Activated T-helper 1 cell treated with anti-CD3 and anti-CD28 coated beads, Interleukin-2, amount 50 U/mL, for 16 hours (primary cell): ENCODE data around the gene CCT6A.
A peak's percentile ranks its signal among the peaks of the same experiment; 100 is the strongest.
"Not testable (repeated sequence)": the region's sequence is repeated elsewhere in the genome, so short reads cannot be mapped to it uniquely, and the experiment has no call there.

Experiments used
- DNase-seq, 2 donors: peaks; one replicate each; pipeline ENCODE4 v3.0.0-alpha.2; 2020; ENCODE audit warnings: low read depth in 1 of 2, low spot score in 1 of 2

The CCT6A gene

GRCh38 chr7:56051053-56051338 is 569 bp upstream of the CCT6A start:
- DNase-seq: no peak

GRCh38 chr7:56053379-56053778 is 1.8 kb downstream of the CCT6A start:
- DNase-seq: no peak

- no peak for DNase-seq
Measured at GRCh38 chr7:56053993-56054392, 2.4 kb downstream of the CCT6A start.

- DNase-seq: no peak
Measured at GRCh38 chr7:56062382-56062781, 10.8 kb downstream of the CCT6A start.

GRCh38 chr7:56063500-56063881 is 11.9 kb downstream of the CCT6A start:
- DNase-seq: no peak

GRCh38 chr7:56063882-56064625 is 12.5 kb downstream of the CCT6A start, which contains the start of gene SUMF2:
Gene SUMF2, plus strand, starts transcription at chr7:56064286. Its CDS starts 26 bp downstream, at chr7:56064312.
- DNase-seq: peak; percentile 76 to 85

- DNase-seq: not testable (repeated sequence)
Measured at GRCh38 chr7:56066376-56066775, 14.8 kb downstream of the CCT6A start.

GRCh38 chr7:56074371-56074791 is 22.8 kb downstream of the CCT6A start:
- peak; percentile 32 to 47 for DNase-seq

GRCh38 chr7:56077681-56078080 is 26.1 kb downstream of the CCT6A start:
- DNase-seq: no peak

- DNase-seq: no peak
Measured at GRCh38 chr7:56078196-56078595, 26.6 kb downstream of the CCT6A start.

GRCh38 chr7:56079450-56080185 is 28.1 kb downstream of the CCT6A start:
- no peak for DNase-seq

- not testable (repeated sequence) for DNase-seq
Measured at GRCh38 chr7:56080726-56081435, 29.3 kb downstream of the CCT6A start.

GRCh38 chr7:56081626-56082340 is 30.2 kb downstream of the CCT6A start:
- DNase-seq: no peak

GRCh38 chr7:56083150-56083785 is 31.7 kb downstream of the CCT6A start:
- no peak for DNase-seq

- DNase-seq: no peak
Measured at GRCh38 chr7:56086761-56087160, 35.2 kb downstream of the CCT6A start.

GRCh38 chr7:56087445-56087844 is 35.9 kb downstream of the CCT6A start:
- no peak for DNase-seq

- no peak for DNase-seq
Measured at GRCh38 chr7:56091591-56091990, 40.0 kb downstream of the CCT6A start.

GRCh38 chr7:56092388-56092787 is 40.8 kb downstream of the CCT6A start:
- DNase-seq: not testable (repeated sequence)

- DNase-seq: no peak
Measured at GRCh38 chr7:56092789-56093531, 41.4 kb downstream of the CCT6A start, which contains the start of gene PHKG1. Gene PHKG1, minus strand, starts transcription at chr7:56092952. Its CDS starts 4,011 bp downstream, at chr7:56088941.

- no peak for DNase-seq
Measured at GRCh38 chr7:56097700-56098099, 46.1 kb downstream of the CCT6A start.
